GM19463 (cell line): Measurements from ENCODE around the gene RBMY1E.
"Not testable (repeated sequence)": the region's sequence is repeated elsewhere in the genome, so short reads cannot be mapped to it uniquely, and the experiment has no call there.

Source experiments
- ATAC-seq: cut with Tn5 transposase; IDR thresholded peaks from one replicate; pipeline ENCODE4 v1.9.1; 2021; ENCODE audit warnings: mild to moderate bottlenecking, moderate library complexity; ENCODE audit not compliant: unreplicated experiment

RBMY1E gene

GRCh38 chrY:21917932-21918331 lies at the start of gene RBMY1E:
RBMY1E (minus strand) TSS chrY:21918032; CDS start chrY:21916054, 1,978 bp downstream.
- not testable (repeated sequence) for ATAC-seq

- not testable (repeated sequence) for ATAC-seq
Measured at GRCh38 chrY:21894426-21894825, 23.4 kb downstream of the RBMY1E start, which contains the start of gene RBMY1D. RBMY1D (minus strand) TSS chrY:21894526; CDS start chrY:21892513, 2,013 bp downstream.

- ATAC-seq: not testable (repeated sequence)
Measured at GRCh38 chrY:21869407-21870076, 48.3 kb downstream of the RBMY1E start.
